ENCODE measurements around the gene SRSF1. TPM values are rescaled to one million over a fixed set of nuclear protein-coding genes. Genes with fewer than 3 reads are reported as not detected.
A peak's percentile ranks its signal among the peaks of the same experiment; 100 is the strongest.

SRSF1 gene
- total RNA-seq, 1 donor from 2014 or later, result 155 TPM

GRCh38 chr17:57984261-57984890 is 22.7 kb downstream of the SRSF1 start:
- Histone ChIP-seq H3K27me3 (no peaks in the 10 kb centered on the region), H3K4me1 (peaks cover 70% of the 10 kb centered on the region), H3K36me3 (peaks cover 0 to 31% of the 10 kb centered on the region in 2 donors), H3K27ac (peak overlapping the region; percentile 93), H3K9me3 (no peaks in the 10 kb centered on the region), H3K4me3 (peak overlapping the region in 1 of 2 donors; percentile 0)
- intact Hi-C loops (cut with DNase I), result no loop called here
- no peak for TF ChIP-seq POLR2A (IDR thresholded peaks at IDR 0.05)
- no peak for TF ChIP-seq POLR2AphosphoS5 (IDR thresholded peaks at IDR 0.05; ENCODE audit: insufficient read depth in 1 of 2, low read depth in 1 of 2)
- TF ChIP-seq, protein P1, sequence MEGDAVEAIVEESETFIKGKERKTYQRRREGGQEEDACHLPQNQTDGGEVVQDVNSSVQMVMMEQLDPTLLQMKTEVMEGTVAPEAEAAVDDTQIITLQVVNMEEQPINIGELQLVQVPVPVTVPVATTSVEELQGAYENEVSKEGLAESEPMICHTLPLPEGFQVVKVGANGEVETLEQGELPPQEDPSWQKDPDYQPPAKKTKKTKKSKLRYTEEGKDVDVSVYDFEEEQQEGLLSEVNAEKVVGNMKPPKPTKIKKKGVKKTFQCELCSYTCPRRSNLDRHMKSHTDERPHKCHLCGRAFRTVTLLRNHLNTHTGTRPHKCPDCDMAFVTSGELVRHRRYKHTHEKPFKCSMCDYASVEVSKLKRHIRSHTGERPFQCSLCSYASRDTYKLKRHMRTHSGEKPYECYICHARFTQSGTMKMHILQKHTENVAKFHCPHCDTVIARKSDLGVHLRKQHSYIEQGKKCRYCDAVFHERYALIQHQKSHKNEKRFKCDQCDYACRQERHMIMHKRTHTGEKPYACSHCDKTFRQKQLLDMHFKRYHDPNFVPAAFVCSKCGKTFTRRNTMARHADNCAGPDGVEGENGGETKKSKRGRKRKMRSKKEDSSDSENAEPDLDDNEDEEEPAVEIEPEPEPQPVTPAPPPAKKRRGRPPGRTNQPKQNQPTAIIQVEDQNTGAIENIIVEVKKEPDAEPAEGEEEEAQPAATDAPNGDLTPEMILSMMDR (IDR thresholded peaks at IDR 0.05), result no peak
- no peak for DNase-seq (ENCODE audit: extremely low spot score in 2 of 2)

DNA sequence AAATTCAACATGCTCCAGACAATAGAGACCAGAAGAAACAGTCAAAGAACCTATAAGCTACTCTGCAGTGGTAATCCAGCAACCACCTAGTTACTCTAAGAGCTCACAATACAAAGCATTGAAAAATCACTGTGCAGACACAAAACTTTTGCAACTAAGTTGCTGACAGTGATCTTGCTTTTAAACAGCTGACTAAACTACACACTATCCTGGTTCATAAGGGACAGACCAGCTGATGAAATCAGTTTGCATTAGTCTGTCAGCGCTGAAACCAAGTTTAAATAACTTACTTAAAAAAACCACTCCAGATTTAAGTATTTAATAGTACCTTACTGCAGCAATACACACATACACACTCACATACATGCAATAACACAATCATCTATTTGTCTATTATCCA is 23.6 kb downstream of the SRSF1 start:
- no peaks in the 10 kb centered on the region for H3K27me3 ChIP-seq
- TF ChIP-seq, protein P1 (IDR thresholded peaks at IDR 0.05), result no peak
- TF ChIP-seq POLR2A (IDR thresholded peaks at IDR 0.05) (no peak), POLR2AphosphoS5 (IDR thresholded peaks at IDR 0.05; ENCODE audit: insufficient read depth in 1 of 2, low read depth in 1 of 2) (no peak)
- H3K4me3 ChIP-seq, result no peak overlapping the region
- intact Hi-C loops (cut with DNase I), result no loop called here
- H3K36me3 ChIP-seq, result peaks cover 0 to 41% of the 10 kb centered on the region in 2 donors
- DNase-seq (ENCODE audit: extremely low spot score in 2 of 2), result no peak
- H3K9me3 ChIP-seq, result no peaks in the 10 kb centered on the region
- no peak overlapping the region for H3K27ac ChIP-seq
- H3K4me1 ChIP-seq, result peaks cover 61% of the 10 kb centered on the region

GRCh38 chr17:57982452-57983170 is 24.4 kb downstream of the SRSF1 start:
- Histone ChIP-seq H3K4me1 (peaks cover 61% of the 10 kb centered on the region), H3K36me3 (peaks cover 0 to 49% of the 10 kb centered on the region in 2 donors), H3K4me3 (no peak overlapping the region), H3K27ac (no peak overlapping the region), H3K9me3 (no peaks in the 10 kb centered on the region), H3K27me3 (no peaks in the 10 kb centered on the region)
- TF ChIP-seq POLR2A (IDR thresholded peaks at IDR 0.05) (no peak), POLR2AphosphoS5 (IDR thresholded peaks at IDR 0.05; ENCODE audit: insufficient read depth in 1 of 2, low read depth in 1 of 2) (no peak)
- TF ChIP-seq, protein P1 (IDR thresholded peaks at IDR 0.05), result no peak
- DNase-seq (ENCODE audit: extremely low spot score in 2 of 2), result no peak
- intact Hi-C loops (cut with DNase I), result no loop called here

DNA sequence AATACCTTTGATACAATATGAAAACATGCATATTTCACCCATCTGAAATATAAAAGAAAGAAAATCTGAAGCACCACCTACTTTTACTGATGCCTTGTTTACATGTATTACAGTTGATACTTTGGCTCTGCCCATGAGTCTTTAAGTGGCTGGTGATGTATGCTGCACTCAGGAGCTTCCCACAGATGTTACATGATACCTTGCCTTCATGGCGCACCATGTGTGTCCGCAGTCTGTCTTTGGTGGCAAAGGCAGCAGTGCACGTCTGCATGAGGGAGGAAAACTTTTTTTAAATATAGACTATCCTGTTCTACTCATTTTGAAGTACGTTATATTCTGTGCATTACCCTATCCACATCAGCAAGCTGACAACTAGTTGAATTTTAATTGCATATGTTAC is 26.5 kb downstream of the SRSF1 start:
- Histone ChIP-seq H3K27me3 (no peaks in the 10 kb centered on the region), H3K9me3 (no peaks in the 10 kb centered on the region), H3K4me3 (no peak overlapping the region), H3K36me3 (peaks cover 0 to 68% of the 10 kb centered on the region in 2 donors), H3K4me1 (peaks cover 51% of the 10 kb centered on the region), H3K27ac (no peak overlapping the region)
- DNase-seq (ENCODE audit: extremely low spot score in 2 of 2), result no peak
- intact Hi-C loops (cut with DNase I), result no loop called here
- TF ChIP-seq, protein P1 (IDR thresholded peaks at IDR 0.05), result no peak
- no peak for TF ChIP-seq POLR2AphosphoS5 (IDR thresholded peaks at IDR 0.05; ENCODE audit: insufficient read depth in 1 of 2, low read depth in 1 of 2)
- TF ChIP-seq POLR2A (IDR thresholded peaks at IDR 0.05), result no peak

- peaks cover 0 to 81% of the 10 kb centered on the region in 2 donors for H3K36me3 ChIP-seq
- peaks cover 36% of the 10 kb centered on the region for H3K4me1 ChIP-seq
- no peak for DNase-seq (ENCODE audit: extremely low spot score in 2 of 2)
Observed at GRCh38 chr17:57979076-57979475, 28.0 kb downstream of the SRSF1 start.

More at GRCh38 chr17:57979076-57979475, 28.0 kb downstream of the SRSF1 start:
- Histone ChIP-seq H3K27ac (no peak overlapping the region), H3K9me3 (no peaks in the 10 kb centered on the region), H3K4me3 (no peak overlapping the region), H3K27me3 (no peaks in the 10 kb centered on the region)
- TF ChIP-seq POLR2A (IDR thresholded peaks at IDR 0.05) (no peak), POLR2AphosphoS5 (IDR thresholded peaks at IDR 0.05; ENCODE audit: insufficient read depth in 1 of 2, low read depth in 1 of 2) (no peak)
- TF ChIP-seq, protein P1 (IDR thresholded peaks at IDR 0.05), result no peak
- intact Hi-C loops (cut with DNase I), result no loop called here

All from vagina (tissue), 2 donors.